H9 (cell line): Measurements from ENCODE around the gene VASH1. TPM values are rescaled to one million over a fixed set of nuclear protein-coding genes. Genes with fewer than 3 reads are reported as not detected.

Experiments
- DNase-seq: peaks from one replicate; pipeline ENCODE4 v3.0.0-alpha.2; 2017
- H2AFZ ChIP-seq: one replicate; pipeline ENCODE4 v1.6.1; 2013; ENCODE audit warnings: mild to moderate bottlenecking, low read length, control low read depth, moderate library complexity
- H2AK5ac ChIP-seq: 2 replicates; pipeline ENCODE4 v1.6.1; 2013; ENCODE audit warnings: low read length, control low read depth, mixed read lengths; ENCODE audit not compliant: insufficient read length
- H2BK120ac ChIP-seq: one replicate; pipeline ENCODE4 v1.6.1; 2013; ENCODE audit warnings: low read depth, mild to moderate bottlenecking, low read length, control low read depth, inconsistent platforms; ENCODE audit not compliant: poor library complexity, severe bottlenecking
- H2BK12ac ChIP-seq: 2 replicates; pipeline ENCODE4 v1.6.1; 2013; ENCODE audit warnings: low read length, control low read depth, mixed read lengths, low read depth; ENCODE audit not compliant: insufficient read length
- H2BK15ac ChIP-seq: 2 replicates; pipeline ENCODE4 v1.6.1; 2013; ENCODE audit warnings: low read depth, low read length, control low read depth
- H2BK20ac ChIP-seq: one replicate; pipeline ENCODE4 v1.6.1; 2013; ENCODE audit warnings: low read depth, mild to moderate bottlenecking, low read length, control low read depth, inconsistent platforms; ENCODE audit not compliant: poor library complexity, severe bottlenecking
- H2BK5ac ChIP-seq: 2 replicates; pipeline ENCODE4 v1.6.1; 2013; ENCODE audit warnings: low read length, control low read depth, mixed read lengths; ENCODE audit not compliant: insufficient read length
- H3K14ac ChIP-seq: 2 replicates; pipeline ENCODE4 v1.6.1; 2013; ENCODE audit warnings: low read length, control low read depth; ENCODE audit not compliant: insufficient read depth
- H3K18ac ChIP-seq: 2 replicates; pipeline ENCODE4 v1.6.1; 2013; ENCODE audit warnings: low read depth, mild to moderate bottlenecking, mixed read lengths, low read length, control low read depth; ENCODE audit not compliant: insufficient read length
- H3K23ac ChIP-seq: 2 replicates; pipeline ENCODE4 v1.6.1; 2013; ENCODE audit warnings: low read length, control low read depth, mixed read lengths, low read depth; ENCODE audit not compliant: insufficient read length
- H3K23me2 ChIP-seq: 2 replicates; pipeline ENCODE4 v1.6.1; 2013; ENCODE audit warnings: low read depth, mild to moderate bottlenecking, mixed read lengths, low read length, control low read depth; ENCODE audit not compliant: insufficient read length, poor library complexity, severe bottlenecking
- H3K27ac ChIP-seq: 2 replicates; pipeline ENCODE4 v1.5.1; 2013; ENCODE audit warnings: low read length, control low read depth, mixed read lengths, low read depth; ENCODE audit not compliant: insufficient read length
- H3K27me3 ChIP-seq: 2 replicates; pipeline ENCODE4 v1.6.1; 2013; ENCODE audit warnings: low read length, control low read depth, inconsistent platforms; ENCODE audit not compliant: insufficient read depth
- H3K4ac ChIP-seq: 2 replicates; pipeline ENCODE4 v1.6.1; 2013; ENCODE audit warnings: low read depth, mild to moderate bottlenecking, control low read depth, inconsistent platforms, low read length, moderate library complexity
- H3K4me1 ChIP-seq: 2 replicates; pipeline ENCODE4 v1.6.1; 2013; ENCODE audit warnings: low read length, control low read depth, inconsistent platforms; ENCODE audit not compliant: insufficient read depth
- H3K4me2 ChIP-seq: 2 replicates; pipeline ENCODE4 v1.6.1; 2013; ENCODE audit warnings: low read length, control low read depth, mixed read lengths; ENCODE audit not compliant: insufficient read length, insufficient read depth
- H3K56ac ChIP-seq: 2 replicates; pipeline ENCODE4 v1.6.1; 2013; ENCODE audit warnings: low read depth, mild to moderate bottlenecking, mixed read lengths, low read length, control low read depth; ENCODE audit not compliant: insufficient read length
- H3K79me1 ChIP-seq: 2 replicates; pipeline ENCODE4 v1.6.1; 2013; ENCODE audit warnings: low read depth, mild to moderate bottlenecking, moderate library complexity, low read length, control low read depth, inconsistent platforms; ENCODE audit not compliant: insufficient read depth, poor library complexity, severe bottlenecking
- H3K79me2 ChIP-seq: 2 replicates; pipeline ENCODE4 v1.6.1; 2013; ENCODE audit warnings: low read length, control low read depth, inconsistent platforms; ENCODE audit not compliant: insufficient read depth
- H3K9ac ChIP-seq: 2 replicates; pipeline ENCODE4 v1.6.1; 2013; ENCODE audit warnings: low read length, control low read depth, mixed read lengths; ENCODE audit not compliant: insufficient read length; ENCODE audit errors: extremely low read depth
- H3K9me3 ChIP-seq: one replicate; pipeline ENCODE4 v1.6.1; 2013; ENCODE audit warnings: low read depth, low read length, inconsistent platforms; ENCODE audit not compliant: control insufficient read depth
- H3T11ph ChIP-seq: one replicate; pipeline ENCODE4 v1.6.1; 2013; ENCODE audit warnings: mild to moderate bottlenecking, low read length, control low read depth, inconsistent platforms
- H4K20me1 ChIP-seq: one replicate; pipeline ENCODE4 v1.6.1; 2013; ENCODE audit not compliant: control insufficient read depth, insufficient read length, insufficient read depth
- H4K5ac ChIP-seq: 2 replicates; pipeline ENCODE4 v1.6.1; 2013; ENCODE audit warnings: low read depth, mild to moderate bottlenecking, mixed read lengths, low read length, control low read depth; ENCODE audit not compliant: insufficient read length
- H4K8ac ChIP-seq: replicated peaks from 2 replicates; pipeline ENCODE4 v1.6.1; 2013; ENCODE audit warnings: low read length, control low read depth, mixed read lengths, low read depth; ENCODE audit not compliant: insufficient read length
- H4K91ac ChIP-seq: 2 replicates; pipeline ENCODE4 v1.6.1; 2013; ENCODE audit warnings: low read depth, mild to moderate bottlenecking, moderate library complexity, mixed read lengths, low read length, control low read depth; ENCODE audit not compliant: insufficient read length
- H3K27ac Mint-ChIP-seq, 3 experiments: 2 replicates in 2 of 3; 3 replicates in 1 of 3; pipeline ENCODE4 v1.8.0; 2020 to 2021; ENCODE audit warnings: mixed read lengths in 3 of 3, mild to moderate bottlenecking in 1 of 3, moderate library complexity in 1 of 3
- H3K27me3 Mint-ChIP-seq: 2 replicates; pipeline ENCODE4 v1.8.0; 2021; ENCODE audit warnings: low read depth, mild to moderate bottlenecking, moderate library complexity, mixed read lengths
- H3K36me3 Mint-ChIP-seq, 3 experiments: 2 replicates in 2 of 3; 3 replicates in 1 of 3; pipeline ENCODE4 v1.8.0; 2020 to 2021; ENCODE audit warnings: low read depth in 3 of 3, mixed read lengths in 3 of 3; ENCODE audit not compliant: insufficient read depth in 1 of 3
- H3K4me1 Mint-ChIP-seq, 2 experiments: 2 replicates each; pipeline ENCODE4 v1.8.0; 2020; ENCODE audit warnings: mixed read lengths in 2 of 2
- H3K4me3 Mint-ChIP-seq, 2 experiments: 2 replicates in 1 of 2; 3 replicates in 1 of 2; pipeline ENCODE4 v1.8.0; 2020 to 2021; ENCODE audit warnings: mild to moderate bottlenecking in 2 of 2, mixed read lengths in 2 of 2, moderate library complexity in 1 of 2
- H3K9me3 Mint-ChIP-seq, 2 experiments: 2 replicates in 1 of 2; 3 replicates in 1 of 2; pipeline ENCODE4 v1.8.0; 2020; ENCODE audit warnings: mild to moderate bottlenecking in 2 of 2, mixed read lengths in 2 of 2, moderate library complexity in 1 of 2
- CTCF ChIP-seq: fragments of 200-600 bp; sonication (generic); conservative IDR thresholded peaks from 3 replicates; pipeline ENCODE4 v1.8.0; 2021; ENCODE audit warnings: antibody characterized with exemption, mild to moderate bottlenecking
- WGBS: extraction: QIAGEN DNeasy Blood & Tissue Kit; methylation state at CpG from one replicate; pipeline ENCODE4 v1.1.7; 2013; ENCODE audit warnings: missing lambda C conversion rate, low lambda C conversion rate, mixed read lengths; ENCODE audit not compliant: insufficient read length; ENCODE audit errors: extremely low coverage; 5-methylcytosine and 5-hydroxymethylcytosine counted together
- total RNA-seq: library from RNA; stranded (reverse); gene quantifications from 2 replicates; pipeline ENCODE4 v1.2.1, GENCODE V29; 2021

The VASH1 gene
- total RNA-seq, 1 experiment from 2014 or later, result 5.8 TPM

- Histone ChIP-seq H3K79me1 (no peaks in the 10 kb centered on the region), H3K4ac (no peak overlapping the region), H2BK20ac (no peak overlapping the region), H3K23ac (no peak overlapping the region), H3K23me2 (no peaks in the 10 kb centered on the region), H3K27ac (no peak overlapping the region), H2BK120ac (no peak overlapping the region), H2BK5ac (no peak overlapping the region), H3T11ph (no peak overlapping the region), H2AK5ac (no peak overlapping the region), H4K5ac (no peak overlapping the region), H3K9me3 (no peaks in the 10 kb centered on the region), H3K27me3 (no peaks in the 10 kb centered on the region), H3K4me2 (no peak overlapping the region), H3K9ac (no peak overlapping the region), H2AFZ (no peak overlapping the region), H3K56ac (no peak overlapping the region), H3K14ac (no peak overlapping the region), H3K4me1 (no peaks in the 10 kb centered on the region; the same call in 1 of the 2 replicates), H3K18ac (no peak overlapping the region), H4K8ac (no peak overlapping the region), H2BK12ac (no peak overlapping the region), H3K79me2 (no peaks in the 10 kb centered on the region), H4K91ac (no peak overlapping the region), H2BK15ac (no peak overlapping the region), H4K20me1 (no peaks in the 10 kb centered on the region)
- Mint-ChIP-seq H3K9me3 (no peaks in the 10 kb centered on the region), H3K4me1 (peaks cover 14 to 25% of the 10 kb centered on the region in 2 experiments), H3K27ac (no peak overlapping the region), H3K4me3 (no peak overlapping the region; a peak in 1 of 5 replicates), H3K27me3 (peaks cover 9% of the 10 kb centered on the region), H3K36me3 (no peaks in the 10 kb centered on the region)
- no peak for DNase-seq
- no peak for TF ChIP-seq CTCF
- WGBS, result no CpG with 5 or more reads among the region's 8 CpGs
Measured at GRCh38 chr14:76724651-76725550, 36.4 kb upstream of the VASH1 start.
